T-helper 22 cell (primary cell): ENCODE data around the gene C2orf78.
"Not testable (repeated sequence)": the region's sequence is repeated elsewhere in the genome, so short reads cannot be mapped to it uniquely, and the experiment has no call there.

Experiments
- DNase-seq: peaks from one replicate; pipeline ENCODE4 v3.0.0-alpha.2; 2020; ENCODE audit warnings: low read depth

Gene C2orf78

DNA sequence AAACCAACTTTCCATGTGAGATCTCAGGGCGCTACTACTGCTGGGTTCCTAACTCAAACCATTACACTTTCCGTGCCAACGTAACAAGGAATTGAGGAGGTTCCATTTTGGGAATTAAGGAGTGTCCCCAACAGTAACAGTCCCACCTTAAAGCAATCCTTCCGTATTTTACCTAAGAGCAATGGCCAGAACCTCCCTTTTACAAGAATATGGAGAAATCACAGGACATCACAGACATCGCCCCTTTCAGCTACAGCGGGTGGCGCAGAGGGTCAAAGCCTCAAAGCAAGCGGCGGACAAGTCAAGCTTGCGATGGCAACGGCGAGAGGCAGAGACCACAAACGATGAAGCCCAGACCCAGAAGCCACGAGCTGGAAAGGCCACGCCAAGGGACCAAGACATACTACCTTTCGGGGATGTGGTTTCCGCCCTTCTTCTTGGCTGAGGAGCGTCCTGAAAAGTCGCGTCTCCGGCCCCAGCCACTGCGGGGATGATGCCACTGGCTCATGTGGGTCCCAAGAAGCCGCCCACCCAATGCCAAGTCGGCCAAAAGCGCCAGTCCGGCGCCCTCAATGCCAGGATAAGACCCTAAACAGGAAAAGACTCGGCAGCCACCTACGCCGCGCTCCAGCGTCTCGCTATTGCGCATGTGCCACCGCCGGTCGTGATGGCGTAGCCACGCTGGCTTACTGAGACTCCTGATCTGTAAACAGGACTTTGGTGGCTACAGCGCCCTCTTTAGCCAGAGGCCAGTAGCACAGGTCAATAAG is 4.3 kb upstream of the C2orf78 start, which contains the start of gene DUSP11:
Gene DUSP11, minus strand, starts transcription at position 637 of the 770 bp plus-strand sequence. Its CDS starts 129 bp downstream, at position 508.
- peak; percentile 89 for DNase-seq

DNA sequence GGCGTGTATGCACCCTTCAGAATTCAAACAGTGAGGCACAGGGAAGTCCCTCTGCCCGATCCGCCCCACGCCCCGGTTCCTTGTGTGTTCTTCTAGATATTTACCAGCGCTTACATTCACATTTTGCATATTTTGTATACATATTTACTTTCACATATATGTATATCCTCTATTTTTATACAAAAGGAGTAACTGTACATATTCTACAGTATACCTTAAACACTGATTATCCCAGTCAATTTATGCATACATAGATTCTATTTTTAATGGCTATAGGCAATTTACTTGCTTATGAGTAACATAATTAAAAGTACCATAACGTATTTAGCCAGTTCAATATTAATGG is 3.8 kb upstream of the C2orf78 start:
- DNase-seq: no peak

DNA sequence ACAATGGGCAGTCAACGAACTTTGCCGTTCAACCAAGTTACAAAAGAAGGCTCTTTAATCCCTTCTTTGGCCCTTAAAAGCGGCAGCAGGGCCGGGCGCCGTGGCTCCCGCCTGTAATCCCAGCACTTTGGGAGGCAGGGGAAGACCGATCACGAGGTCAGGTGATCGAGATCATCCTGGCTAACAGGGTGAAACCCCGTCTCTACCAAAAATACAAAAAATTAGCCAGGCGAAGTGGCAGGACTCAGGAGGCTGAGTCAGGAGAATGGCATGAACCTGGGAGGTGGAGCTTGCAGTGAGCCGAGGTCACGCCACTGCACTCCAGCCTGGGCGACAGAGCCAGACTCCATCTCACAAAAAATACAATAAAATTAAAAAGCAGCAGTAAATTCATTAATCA is 581 bp upstream of the C2orf78 start:
- not testable (repeated sequence) for DNase-seq

DNA sequence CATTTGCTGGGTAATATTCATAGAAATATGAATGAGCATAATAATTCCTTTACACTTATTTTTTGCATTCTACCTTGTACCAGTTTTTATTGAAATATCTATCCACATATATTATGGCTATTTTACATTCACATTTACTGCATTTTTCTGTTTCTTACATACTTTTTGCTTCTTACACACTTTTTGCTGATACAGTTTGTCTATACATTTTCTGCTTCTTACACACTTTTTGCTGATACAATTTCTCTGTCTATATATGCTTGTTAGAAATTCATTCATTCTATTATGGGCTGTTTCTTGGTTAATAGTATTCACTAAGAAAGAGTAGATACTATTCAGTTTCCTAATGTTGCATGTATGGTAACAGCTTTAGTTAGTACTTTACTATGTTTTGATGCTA is 27.9 kb downstream of the C2orf78 start:
- no peak for DNase-seq

- DNase-seq: no peak
Observed at GRCh38 chr2:73812635-73813034, 28.7 kb downstream of the C2orf78 start.

DNA sequence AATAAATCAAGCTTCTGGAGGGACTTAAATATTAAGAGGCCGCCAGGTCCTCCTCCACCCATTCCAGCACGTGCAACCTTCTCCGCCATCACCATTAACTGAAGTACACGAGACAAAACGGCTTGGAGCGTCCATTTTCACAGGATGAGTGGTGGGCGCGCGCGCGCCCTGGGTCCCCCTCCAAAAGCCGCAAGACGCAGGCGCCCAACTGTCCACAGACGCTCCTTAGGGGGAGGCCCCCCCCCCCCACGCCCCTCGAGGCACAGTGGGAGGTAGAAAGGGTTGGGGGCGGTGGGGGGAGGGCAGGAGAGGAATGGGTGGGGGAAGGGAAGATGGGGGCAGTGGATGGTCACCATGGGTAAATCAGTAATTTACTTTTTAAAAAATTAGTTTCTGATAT is 34.3 kb downstream of the C2orf78 start:
- DNase-seq: no peak

GRCh38 chr2:73821227-73821626 is 37.2 kb downstream of the C2orf78 start:
- no peak for DNase-seq

DNA sequence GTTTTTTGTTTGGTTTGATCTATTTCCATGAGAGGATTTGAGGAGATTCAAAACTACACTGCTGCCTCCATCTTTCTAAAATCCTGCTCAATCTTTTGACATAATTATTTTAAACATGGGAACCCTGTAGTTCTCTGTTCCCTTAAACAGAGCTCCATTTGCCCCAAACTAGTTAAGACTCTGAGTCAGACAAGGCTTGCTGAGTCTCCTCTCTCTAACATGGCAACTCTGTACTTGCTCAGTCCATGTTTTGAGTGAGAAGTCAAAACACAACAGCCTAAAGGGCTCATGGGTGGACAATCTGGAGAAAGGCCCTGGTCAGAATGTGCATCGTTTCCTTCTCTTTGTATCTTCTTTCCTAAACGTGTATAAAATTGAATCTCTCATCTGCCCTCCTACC is 37.7 kb downstream of the C2orf78 start:
- DNase-seq: no peak

DNA sequence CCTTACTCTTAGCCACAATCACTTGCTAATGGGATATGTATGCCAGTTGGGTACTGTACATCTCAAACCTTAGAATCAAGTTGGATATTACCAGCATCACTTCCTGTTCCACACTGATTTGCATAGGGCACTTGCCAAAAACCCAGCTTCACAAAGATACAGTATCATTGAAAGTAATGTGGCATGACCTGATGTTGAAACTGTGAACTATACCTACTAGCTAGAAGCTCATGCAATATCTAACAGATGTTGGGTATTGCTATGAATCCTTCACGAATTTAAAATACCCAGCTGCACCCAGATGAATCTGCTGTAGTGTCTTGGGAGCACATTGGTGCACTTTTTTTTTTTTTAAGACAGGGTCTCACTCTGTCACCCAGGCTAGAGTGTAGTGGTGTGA is 38.3 kb downstream of the C2orf78 start:
- no peak for DNase-seq

GRCh38 chr2:73822991-73823390 is 39.0 kb downstream of the C2orf78 start:
- no peak for DNase-seq

- no peak for DNase-seq
Observed at GRCh38 chr2:73823416-73823815, 39.4 kb downstream of the C2orf78 start.

GRCh38 chr2:73823916-73824523 is 40.0 kb downstream of the C2orf78 start:
- DNase-seq: no peak

GRCh38 chr2:73825408-73825807 is 41.4 kb downstream of the C2orf78 start:
- DNase-seq: no peak

- no peak for DNase-seq
Observed at GRCh38 chr2:73827018-73827417, 43.0 kb downstream of the C2orf78 start.

- no peak for DNase-seq
Observed at GRCh38 chr2:73827660-73828388, 43.8 kb downstream of the C2orf78 start.

GRCh38 chr2:73828389-73828817 is 44.4 kb downstream of the C2orf78 start:
- no peak for DNase-seq

DNA sequence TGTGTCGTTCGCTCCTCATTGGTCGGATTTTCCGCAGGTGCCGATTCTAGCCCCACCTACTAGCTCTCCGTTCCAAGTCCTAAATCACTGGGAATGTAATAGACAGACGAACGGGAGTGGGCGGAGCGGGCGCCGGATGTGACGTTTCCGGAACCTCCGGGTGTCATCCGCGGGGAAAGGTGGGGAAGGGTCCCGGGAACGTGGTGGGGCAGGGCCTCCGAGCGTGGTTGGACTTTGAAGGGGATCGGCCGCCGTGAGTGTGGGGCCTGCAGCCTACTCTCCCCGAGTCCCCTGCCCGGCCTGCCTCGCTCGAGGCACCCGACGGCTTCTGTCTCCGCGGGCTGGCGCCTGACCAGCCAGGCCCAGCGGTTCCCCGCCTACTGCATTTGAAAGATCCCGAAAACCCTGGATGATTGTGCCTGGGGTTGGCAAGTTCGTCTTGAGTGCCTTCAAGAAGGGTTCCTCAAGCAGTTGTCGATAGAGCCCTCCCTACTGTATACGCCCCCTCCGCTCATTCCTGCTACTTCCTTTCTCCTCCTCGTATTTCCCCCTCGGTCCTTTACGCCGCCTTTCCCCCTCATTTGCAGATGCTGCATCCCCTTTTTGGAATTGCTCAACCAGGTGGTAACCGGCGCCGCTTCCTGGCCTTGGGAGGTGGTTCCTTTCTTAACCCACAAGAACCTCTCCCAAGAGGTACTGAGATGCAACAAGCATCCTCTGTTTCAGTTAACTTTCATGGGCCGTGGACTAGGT is 45.0 kb downstream of the C2orf78 start, which contains the start of gene STAMBP:
Gene STAMBP, plus strand, starts transcription at position 144 of the 753 bp plus-strand sequence. CDS start 1,896 bp downstream, outside the sequence.
- DNase-seq: peak; percentile 88

GRCh38 chr2:73830871-73831401 is 47.0 kb downstream of the C2orf78 start:
- no peak for DNase-seq

- DNase-seq: no peak
Observed at GRCh38 chr2:73832930-73833329, 48.9 kb downstream of the C2orf78 start.

- DNase-seq: no peak
Observed at GRCh38 chr2:73836141-73836943, 52.4 kb downstream of the C2orf78 start.
